ENCODE measurements around the gene PI4KB.
A peak's percentile ranks its signal among the peaks of the same experiment; 100 is the strongest.
"Not testable (repeated sequence)": the region's sequence is repeated elsewhere in the genome, so short reads cannot be mapped to it uniquely, and the experiment has no call there.

The PI4KB gene

GRCh38 chr1:151275341-151275740 is 51.9 kb downstream of the PI4KB start:
- not testable (repeated sequence) for DNase-seq

GRCh38 chr1:151273924-151274466 is 53.2 kb downstream of the PI4KB start:
- DNase-seq, result no peak

GRCh38 chr1:151267760-151268159 is 59.5 kb downstream of the PI4KB start:
- DNase-seq, result no peak

GRCh38 chr1:151266821-151267220 is 60.4 kb downstream of the PI4KB start:
- no peak for DNase-seq

- DNase-seq, result no peak
Measured at GRCh38 chr1:151266315-151266714, 60.9 kb downstream of the PI4KB start.

GRCh38 chr1:151265446-151266236 is 61.6 kb downstream of the PI4KB start:
- no peak for DNase-seq

GRCh38 chr1:151259351-151259750 is 67.9 kb downstream of the PI4KB start:
- peak; percentile 13 for DNase-seq

- peak; percentile 15 for DNase-seq
Measured at GRCh38 chr1:151255381-151255780, 71.8 kb downstream of the PI4KB start.

GRCh38 chr1:151254217-151255213 is 72.7 kb downstream of the PI4KB start, which contains the start of gene PSMD4:
Gene PSMD4, plus strand, starts transcription at chr1:151254734. Its CDS starts 49 bp downstream, at chr1:151254783.
- DNase-seq, result peak; percentile 99

- DNase-seq, result peak; percentile 85
Measured at GRCh38 chr1:151251656-151252470, 75.4 kb downstream of the PI4KB start.

GRCh38 chr1:151246786-151247185 is 80.4 kb downstream of the PI4KB start:
- DNase-seq, result no peak

GRCh38 chr1:151243683-151244216 is 83.5 kb downstream of the PI4KB start:
- DNase-seq, result no peak

- DNase-seq, result no peak
Measured at GRCh38 chr1:151242442-151242841, 84.8 kb downstream of the PI4KB start.
